ENCODE measurements around the gene RAPGEF4.

Gene RAPGEF4

DNA sequence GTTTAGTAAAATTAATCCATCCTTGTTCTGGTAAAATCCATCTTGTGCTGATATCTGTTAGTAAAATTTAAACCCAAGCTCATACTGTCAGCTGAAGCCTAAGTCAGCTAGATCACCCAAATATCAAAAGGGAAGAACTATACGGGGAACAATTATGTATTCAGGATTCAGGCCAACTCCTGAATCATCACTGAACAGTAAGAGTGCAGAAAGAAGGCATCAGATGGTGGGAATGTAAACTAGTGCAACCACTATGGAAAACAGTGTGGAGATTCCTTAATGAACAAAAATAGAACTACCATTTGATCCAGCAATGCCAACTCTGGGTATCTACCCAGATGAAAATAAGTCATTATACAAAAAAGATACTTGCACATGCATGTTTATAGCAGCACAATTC is 81.8 kb downstream of the RAPGEF4 start:
- Histone ChIP-seq H3K9me3 (ENCODE audit: control insufficient read depth, insufficient read depth, low read depth, low read length) (no peaks in the 10 kb centered on the region), H3K36me3 (ENCODE audit: control insufficient read depth in 2 of 2, insufficient read depth in 1 of 2, low read length in 2 of 2) (no peaks in the 10 kb centered on the region; a peak in 1 of 3 replicates), H3K4me3 (ENCODE audit: low read depth, low read length) (no peak overlapping the region), H3K27ac (ENCODE audit: extremely low read depth, low read depth, low read length) (no peak overlapping the region), H3K4me1 (ENCODE audit: control insufficient read depth, insufficient read depth, low read length) (0 out of 2 replicates have a peak, but pooled peaks cover 2% of the 10 kb centered on the region)
- TF ChIP-seq ZNF19 (tag by site-specific recombination; IDR thresholded peaks at IDR 0.05; ENCODE audit: low read depth), result no peak
- TF ChIP-seq ZNF768 (tag by site-specific recombination; IDR thresholded peaks at IDR 0.05), result no peak
- TF ChIP-seq ZNF707 (tag by site-specific recombination; IDR thresholded peaks at IDR 0.05), result no peak
- no peak for TF ChIP-seq ZNF514 (tag by site-specific recombination; IDR thresholded peaks at IDR 0.05)
- TF ChIP-seq SALL2 (tag by site-specific recombination; IDR thresholded peaks at IDR 0.05; ENCODE audit: borderline replicate concordance), result no peak
- no peak for TF ChIP-seq ZNF596 (tag by site-specific recombination; IDR thresholded peaks at IDR 0.05)
- TF ChIP-seq GLI2 (tag by site-specific recombination; IDR thresholded peaks at IDR 0.05; ENCODE audit: borderline replicate concordance, low read depth), result no peak
- no peak for TF ChIP-seq ZBTB8A (tag by site-specific recombination; IDR thresholded peaks at IDR 0.05)
- no peak for TF ChIP-seq ZIC2 (tag by site-specific recombination; IDR thresholded peaks at IDR 0.05)
- TF ChIP-seq, protein P1, sequence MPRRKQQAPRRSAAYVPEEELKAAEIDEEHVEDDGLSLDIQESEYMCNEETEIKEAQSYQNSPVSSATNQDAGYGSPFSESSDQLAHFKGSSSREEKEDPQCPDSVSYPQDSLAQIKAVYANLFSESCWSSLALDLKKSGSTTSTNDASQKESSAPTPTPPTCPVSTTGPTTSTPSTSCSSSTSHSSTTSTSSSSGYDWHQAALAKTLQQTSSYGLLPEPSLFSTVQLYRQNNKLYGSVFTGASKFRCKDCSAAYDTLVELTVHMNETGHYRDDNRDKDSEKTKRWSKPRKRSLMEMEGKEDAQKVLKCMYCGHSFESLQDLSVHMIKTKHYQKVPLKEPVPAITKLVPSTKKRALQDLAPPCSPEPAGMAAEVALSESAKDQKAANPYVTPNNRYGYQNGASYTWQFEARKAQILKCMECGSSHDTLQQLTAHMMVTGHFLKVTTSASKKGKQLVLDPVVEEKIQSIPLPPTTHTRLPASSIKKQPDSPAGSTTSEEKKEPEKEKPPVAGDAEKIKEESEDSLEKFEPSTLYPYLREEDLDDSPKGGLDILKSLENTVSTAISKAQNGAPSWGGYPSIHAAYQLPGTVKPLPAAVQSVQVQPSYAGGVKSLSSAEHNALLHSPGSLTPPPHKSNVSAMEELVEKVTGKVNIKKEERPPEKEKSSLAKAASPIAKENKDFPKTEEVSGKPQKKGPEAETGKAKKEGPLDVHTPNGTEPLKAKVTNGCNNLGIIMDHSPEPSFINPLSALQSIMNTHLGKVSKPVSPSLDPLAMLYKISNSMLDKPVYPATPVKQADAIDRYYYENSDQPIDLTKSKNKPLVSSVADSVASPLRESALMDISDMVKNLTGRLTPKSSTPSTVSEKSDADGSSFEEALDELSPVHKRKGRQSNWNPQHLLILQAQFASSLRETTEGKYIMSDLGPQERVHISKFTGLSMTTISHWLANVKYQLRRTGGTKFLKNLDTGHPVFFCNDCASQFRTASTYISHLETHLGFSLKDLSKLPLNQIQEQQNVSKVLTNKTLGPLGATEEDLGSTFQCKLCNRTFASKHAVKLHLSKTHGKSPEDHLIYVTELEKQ (tag by site-specific recombination; IDR thresholded peaks at IDR 0.05; ENCODE audit: borderline replicate concordance), result no peak
- no peak for TF ChIP-seq YY2 (tag by site-specific recombination; IDR thresholded peaks at IDR 0.05)
- TF ChIP-seq ZSCAN18 (tag by site-specific recombination; IDR thresholded peaks at IDR 0.05), result no peak
- no peak for TF ChIP-seq ZNF302 (tag by site-specific recombination; IDR thresholded peaks at IDR 0.05; ENCODE audit: low read depth)
- no peak for TF ChIP-seq HOXC10 (CRISPR knock-in tag; IDR thresholded peaks at IDR 0.05)
- TF ChIP-seq ZNF174 (tag by site-specific recombination; IDR thresholded peaks at IDR 0.05), result no peak
- ChIA-PET CTCF (interaction anchor here (1.2 kb wide), 1 partner anchor 115 kb away, joined by 3 read pairs; no protein-coding TSS in a partner anchor), POLR2A (no interaction called here)

- no peak overlapping the region for H3K4me3 ChIP-seq (ENCODE audit: low read depth, low read length)
Measured at GRCh38 chr2:172819943-172820342, 84.3 kb downstream of the RAPGEF4 start.

More at GRCh38 chr2:172819943-172820342, 84.3 kb downstream of the RAPGEF4 start:
- CTCF ChIA-PET, result no interaction called here
- TF ChIP-seq HOXC10 (CRISPR knock-in tag; IDR thresholded peaks at IDR 0.05) (no peak), ZBTB1 (tag by site-specific recombination; IDR thresholded peaks at IDR 0.05) (no peak), PRDM1 (tag by site-specific recombination; IDR thresholded peaks at IDR 0.05) (no peak), ZNF623 (tag by site-specific recombination; IDR thresholded peaks at IDR 0.05) (no peak), ZNF488 (tag by site-specific recombination; IDR thresholded peaks at IDR 0.05) (no peak), ZSCAN30 (tag by site-specific recombination; IDR thresholded peaks at IDR 0.05) (no peak), SETDB1 (IDR thresholded peaks at IDR 0.05; ENCODE audit: insufficient read length, low read length) (no peak), SCRT2 (tag by site-specific recombination; IDR thresholded peaks at IDR 0.05) (no peak), ZNF48 (tag by site-specific recombination; IDR thresholded peaks at IDR 0.05) (no peak), GLIS1 (tag by site-specific recombination; IDR thresholded peaks at IDR 0.05) (no peak)
- TF ChIP-seq, protein P2, sequence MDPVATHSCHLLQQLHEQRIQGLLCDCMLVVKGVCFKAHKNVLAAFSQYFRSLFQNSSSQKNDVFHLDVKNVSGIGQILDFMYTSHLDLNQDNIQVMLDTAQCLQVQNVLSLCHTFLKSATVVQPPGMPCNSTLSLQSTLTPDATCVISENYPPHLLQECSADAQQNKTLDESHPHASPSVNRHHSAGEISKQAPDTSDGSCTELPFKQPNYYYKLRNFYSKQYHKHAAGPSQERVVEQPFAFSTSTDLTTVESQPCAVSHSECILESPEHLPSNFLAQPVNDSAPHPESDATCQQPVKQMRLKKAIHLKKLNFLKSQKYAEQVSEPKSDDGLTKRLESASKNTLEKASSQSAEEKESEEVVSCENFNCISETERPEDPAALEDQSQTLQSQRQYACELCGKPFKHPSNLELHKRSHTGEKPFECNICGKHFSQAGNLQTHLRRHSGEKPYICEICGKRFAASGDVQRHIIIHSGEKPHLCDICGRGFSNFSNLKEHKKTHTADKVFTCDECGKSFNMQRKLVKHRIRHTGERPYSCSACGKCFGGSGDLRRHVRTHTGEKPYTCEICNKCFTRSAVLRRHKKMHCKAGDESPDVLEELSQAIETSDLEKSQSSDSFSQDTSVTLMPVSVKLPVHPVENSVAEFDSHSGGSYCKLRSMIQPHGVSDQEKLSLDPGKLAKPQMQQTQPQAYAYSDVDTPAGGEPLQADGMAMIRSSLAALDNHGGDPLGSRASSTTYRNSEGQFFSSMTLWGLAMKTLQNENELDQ (tag by site-specific recombination; IDR thresholded peaks at IDR 0.05; ENCODE audit: low read depth), result no peak
- TF ChIP-seq, protein P3, sequence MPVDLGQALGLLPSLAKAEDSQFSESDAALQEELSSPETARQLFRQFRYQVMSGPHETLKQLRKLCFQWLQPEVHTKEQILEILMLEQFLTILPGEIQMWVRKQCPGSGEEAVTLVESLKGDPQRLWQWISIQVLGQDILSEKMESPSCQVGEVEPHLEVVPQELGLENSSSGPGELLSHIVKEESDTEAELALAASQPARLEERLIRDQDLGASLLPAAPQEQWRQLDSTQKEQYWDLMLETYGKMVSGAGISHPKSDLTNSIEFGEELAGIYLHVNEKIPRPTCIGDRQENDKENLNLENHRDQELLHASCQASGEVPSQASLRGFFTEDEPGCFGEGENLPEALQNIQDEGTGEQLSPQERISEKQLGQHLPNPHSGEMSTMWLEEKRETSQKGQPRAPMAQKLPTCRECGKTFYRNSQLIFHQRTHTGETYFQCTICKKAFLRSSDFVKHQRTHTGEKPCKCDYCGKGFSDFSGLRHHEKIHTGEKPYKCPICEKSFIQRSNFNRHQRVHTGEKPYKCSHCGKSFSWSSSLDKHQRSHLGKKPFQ (tag by site-specific recombination; IDR thresholded peaks at IDR 0.05), result no peak
- POLR2A ChIA-PET, result no interaction called here
- no peak overlapping the region for H3K27ac ChIP-seq (ENCODE audit: extremely low read depth, low read depth, low read length)
- H3K4me1 ChIP-seq (ENCODE audit: control insufficient read depth, insufficient read depth, low read length), result 0 out of 2 replicates have a peak, but pooled peaks cover 2% of the 10 kb centered on the region
- no peaks in the 10 kb centered on the region; a peak in 1 of 3 replicates for H3K36me3 ChIP-seq (ENCODE audit: control insufficient read depth in 2 of 2, insufficient read depth in 1 of 2, low read length in 2 of 2)
- H3K9me3 ChIP-seq (ENCODE audit: control insufficient read depth, insufficient read depth, low read depth, low read length), result no peaks in the 10 kb centered on the region
